ENCODE data around the gene COX19. TPM values are rescaled to one million over a fixed set of nuclear protein-coding genes. Genes with fewer than 3 reads are reported as not detected.

COX19 gene
- polyA plus RNA-seq, 3 donors, result 7.4 to 15.0 (median 7.6) TPM

DNA sequence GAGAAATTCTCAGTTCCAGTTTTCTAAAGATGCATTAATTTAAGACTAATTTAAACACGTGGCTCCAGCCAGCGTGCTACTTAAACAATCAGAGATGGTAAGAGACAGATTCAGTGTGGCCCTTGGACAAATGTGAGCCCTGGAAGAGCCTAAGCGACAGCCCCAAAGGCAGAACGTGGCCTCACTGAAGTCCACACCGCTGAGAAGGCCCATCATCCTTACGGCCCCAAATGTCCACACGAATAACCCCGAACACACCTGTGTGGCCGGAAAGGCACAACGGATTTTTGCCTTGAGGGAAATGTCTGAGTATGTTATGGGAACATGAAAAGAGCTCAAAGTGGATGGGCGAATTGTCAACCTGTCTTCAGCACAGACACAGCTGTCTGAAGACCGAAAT lies 3.2 kb downstream of the COX19 start:
- no peak overlapping the region for H3K9ac ChIP-seq (ENCODE audit: insufficient read depth, low read length, poor library complexity, severe bottlenecking)
- H3K27me3 ChIP-seq (ENCODE audit: control insufficient read depth in 2 of 2, insufficient read depth in 2 of 2, low read length in 2 of 2), result no peaks in the 10 kb centered on the region
- H3K4me2 ChIP-seq (replicated peaks; ENCODE audit: extremely low read depth, low read length, poor library complexity, severe bottlenecking), result no peak overlapping the region
- H3K27me3 Mint-ChIP-seq (ENCODE audit: low read depth in 3 of 3), result peaks cover 0 to 4% (median 0%) of the 10 kb centered on the region in 3 donors
- H3K79me2 ChIP-seq (ENCODE audit: insufficient read depth, low read length), result peaks cover 81% of the 10 kb centered on the region
- H3K36me3 Mint-ChIP-seq, result peaks cover 48 to 58% of the 10 kb centered on the region in 2 donors
- H3K36me3 ChIP-seq (replicated peaks in 1 of 2; ENCODE audit: control insufficient read depth in 1 of 2, insufficient read depth in 2 of 2, low read length in 2 of 2), result peaks cover 38 to 63% of the 10 kb centered on the region in 2 donors
- peak overlapping the region; percentile 50 to 86 (median 70) for H3K27ac Mint-ChIP-seq
- no peak overlapping the region for H3K4me3 ChIP-seq (replicated peaks in 1 of 3; ENCODE audit: low read depth in 2 of 3, low read length in 3 of 3)
- no peak for DNase-seq
- intact Hi-C loops (cut with micrococcal nuclease), result loop anchor here (5.0 to 10.0 kb wide), 3 partner anchors 70 to 163 kb away; a partner anchor contains a TSS
- H3K27ac ChIP-seq (ENCODE audit: low read depth in 1 of 2, low read length in 2 of 2), result peak overlapping the region; percentile 29 to 51
- no peak overlapping the region for H2AFZ ChIP-seq (ENCODE audit: insufficient read depth, low read depth, low read length, poor library complexity, severe bottlenecking)
- no peak overlapping the region for H3K4me3 Mint-ChIP-seq
- TF ChIP-seq CTCF (IDR thresholded peaks at IDR 0.05), result no peak
- no peaks in the 10 kb centered on the region for H3K9me3 ChIP-seq (replicated peaks in 1 of 2; ENCODE audit: control insufficient read depth in 1 of 2, insufficient read depth in 1 of 2, low read length in 2 of 2)
- peaks cover 0 to 1% (median 0%) of the 10 kb centered on the region in 7 donors for H3K9me3 Mint-ChIP-seq
- 90% methylated on average over 6 of the region's 12 CpGs for WGBS (ENCODE audit: insufficient coverage)
- H4K20me1 ChIP-seq (ENCODE audit: insufficient read depth, low read length), result peaks cover 78% of the 10 kb centered on the region
- peaks cover 56% of the 10 kb centered on the region for H3K4me1 Mint-ChIP-seq
- peaks cover 53 to 57% of the 10 kb centered on the region in 2 donors for H3K4me1 ChIP-seq (ENCODE audit: control insufficient read depth in 1 of 2, insufficient read depth in 2 of 2, low read length in 2 of 2)

GRCh38 chr7:970744-971143 lies 4.6 kb downstream of the COX19 start:
- H3K4me3 ChIP-seq (replicated peaks in 1 of 3; ENCODE audit: low read depth in 2 of 3, low read length in 3 of 3), result no peak overlapping the region
- H3K4me1 Mint-ChIP-seq, result peaks cover 69% of the 10 kb centered on the region
- no peak for TF ChIP-seq CTCF (IDR thresholded peaks at IDR 0.05)
- WGBS (ENCODE audit: insufficient coverage), result 88% methylated on average over 5 of the region's 6 CpGs
- H3K36me3 ChIP-seq (replicated peaks in 1 of 2; ENCODE audit: control insufficient read depth in 1 of 2, insufficient read depth in 2 of 2, low read length in 2 of 2), result peaks cover 45 to 69% of the 10 kb centered on the region in 2 donors
- no peak overlapping the region for H2AFZ ChIP-seq (ENCODE audit: insufficient read depth, low read depth, low read length, poor library complexity, severe bottlenecking)
- DNase-seq, result no peak
- H3K27me3 ChIP-seq (ENCODE audit: control insufficient read depth in 2 of 2, insufficient read depth in 2 of 2, low read length in 2 of 2), result no peaks in the 10 kb centered on the region
- H4K20me1 ChIP-seq (ENCODE audit: insufficient read depth, low read length), result peaks cover 92% of the 10 kb centered on the region
- peaks cover 0 to 1% (median 0%) of the 10 kb centered on the region in 7 donors for H3K9me3 Mint-ChIP-seq
- peak overlapping the region in 1 of 2 donors; percentile 33 for H3K27ac ChIP-seq (ENCODE audit: low read depth in 1 of 2, low read length in 2 of 2)
- intact Hi-C loops (cut with micrococcal nuclease), result loop anchor here (5.0 to 10.0 kb wide), 3 partner anchors 68 to 164 kb away; a partner anchor contains a TSS
- H3K36me3 Mint-ChIP-seq, result peaks cover 57 to 68% of the 10 kb centered on the region in 2 donors
- H3K4me1 ChIP-seq (ENCODE audit: control insufficient read depth in 1 of 2, insufficient read depth in 2 of 2, low read length in 2 of 2), result peaks cover 64 to 69% of the 10 kb centered on the region in 2 donors
- no peak overlapping the region for H3K4me3 Mint-ChIP-seq
- peaks cover 86% of the 10 kb centered on the region for H3K79me2 ChIP-seq (ENCODE audit: insufficient read depth, low read length)
- no peak overlapping the region for H3K9ac ChIP-seq (ENCODE audit: insufficient read depth, low read length, poor library complexity, severe bottlenecking)
- peak overlapping the region in 4 of 7 donors; percentile 60 to 83 (median 70) for H3K27ac Mint-ChIP-seq
- H3K9me3 ChIP-seq (replicated peaks in 1 of 2; ENCODE audit: control insufficient read depth in 1 of 2, insufficient read depth in 1 of 2, low read length in 2 of 2), result no peaks in the 10 kb centered on the region
- peaks cover 0 to 4% (median 0%) of the 10 kb centered on the region in 3 donors for H3K27me3 Mint-ChIP-seq (ENCODE audit: low read depth in 3 of 3)
- H3K4me2 ChIP-seq (replicated peaks; ENCODE audit: extremely low read depth, low read length, poor library complexity, severe bottlenecking), result no peak overlapping the region

Measured in CD14-positive monocyte (primary cell).